SJSA1 (cell line): ENCODE results near the gene SPATA25. TPM values are rescaled to one million over a fixed set of nuclear protein-coding genes. Genes with fewer than 3 reads are reported as not detected.
"Not testable (repeated sequence)": the region's sequence is repeated elsewhere in the genome, so short reads cannot be mapped to it uniquely, and the experiment has no call there.

Experiments used
- DNase-seq, 2 experiments: peaks; one replicate each; pipeline ENCODE4 v3.0.0-alpha.2; 2015 to 2020; ENCODE audit warnings: low spot score in 2 of 2, low read depth in 1 of 2
- H3K27ac ChIP-seq: fragments of 250-450 bp; sonication (Bioruptor Pico); 2 replicates; pipeline ENCODE4 v1.5.1; 2020; ENCODE audit warnings: mild to moderate bottlenecking, moderate library complexity
- H3K27me3 ChIP-seq: fragments of 250-450 bp; sonication (Bioruptor Pico); replicated peaks from 2 replicates; pipeline ENCODE4 v1.5.1; 2020; ENCODE audit warnings: mild to moderate bottlenecking, moderate library complexity
- H3K36me3 ChIP-seq: fragments of 250-450 bp; sonication (Bioruptor Pico); 2 replicates; pipeline ENCODE4 v1.5.1; 2020; ENCODE audit warnings: mild to moderate bottlenecking
- H3K4me1 ChIP-seq: fragments of 250-450 bp; sonication (Bioruptor Pico); replicated peaks from 2 replicates; pipeline ENCODE4 v1.6.1; 2021; ENCODE audit warnings: mild to moderate bottlenecking
- H3K4me3 ChIP-seq: fragments of 250-450 bp; sonication (Bioruptor Pico); 2 replicates; pipeline ENCODE4 v1.5.1; 2020; ENCODE audit warnings: mild to moderate bottlenecking
- H3K9me3 ChIP-seq: fragments of 250-450 bp; sonication (Bioruptor Pico); replicated peaks from 2 replicates; pipeline ENCODE4 v1.5.1; 2020; ENCODE audit warnings: mild to moderate bottlenecking
- total RNA-seq: library from RNA; depleted of rRNA; stranded (reverse); fragments of >200 nt; shearing (Covaris generic); gene quantifications from 2 replicates; pipeline ENCODE4 v1.2.3, GENCODE V29; 2014

The SPATA25 gene
- total RNA-seq, 1 experiment from 2014 or later = 0.89 TPM

DNA sequence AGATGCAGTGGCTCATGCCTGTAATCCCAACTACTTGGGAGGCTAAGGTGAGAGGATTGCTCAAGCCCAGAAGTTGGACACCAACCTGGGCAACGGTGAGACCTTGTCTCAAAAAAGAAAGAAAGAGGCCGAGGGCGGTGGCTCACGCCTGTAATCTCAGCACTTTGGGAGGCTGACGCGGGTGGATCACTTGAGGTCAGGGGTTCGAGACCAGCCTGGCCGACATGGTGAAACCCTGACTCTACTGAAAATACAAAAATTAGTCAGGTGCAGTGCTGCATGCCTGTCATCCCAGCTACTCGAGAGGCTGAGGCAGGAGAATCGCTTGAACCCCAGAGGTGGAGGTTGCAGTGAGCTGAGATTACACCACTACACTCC is 13.3 kb downstream of the SPATA25 start:
- DNase-seq, H3K4me1 ChIP-seq, H3K4me3 ChIP-seq, H3K27ac ChIP-seq, H3K36me3 ChIP-seq, H3K27me3 ChIP-seq, H3K9me3 ChIP-seq: not testable (repeated sequence)

GRCh38 chr20:45873409-45874103 is 13.9 kb downstream of the SPATA25 start:
- no peaks in the 10 kb centered on the region; the same call in 1 of the 2 replicates for H3K4me1 ChIP-seq
- no peak for DNase-seq
- no peak overlapping the region for H3K27ac ChIP-seq
- no peak overlapping the region for H3K4me3 ChIP-seq
- no peaks in the 10 kb centered on the region for H3K9me3 ChIP-seq
- peaks cover 5% of the 10 kb centered on the region; the same call in 1 of the 2 replicates for H3K36me3 ChIP-seq
- no peaks in the 10 kb centered on the region for H3K27me3 ChIP-seq

DNA sequence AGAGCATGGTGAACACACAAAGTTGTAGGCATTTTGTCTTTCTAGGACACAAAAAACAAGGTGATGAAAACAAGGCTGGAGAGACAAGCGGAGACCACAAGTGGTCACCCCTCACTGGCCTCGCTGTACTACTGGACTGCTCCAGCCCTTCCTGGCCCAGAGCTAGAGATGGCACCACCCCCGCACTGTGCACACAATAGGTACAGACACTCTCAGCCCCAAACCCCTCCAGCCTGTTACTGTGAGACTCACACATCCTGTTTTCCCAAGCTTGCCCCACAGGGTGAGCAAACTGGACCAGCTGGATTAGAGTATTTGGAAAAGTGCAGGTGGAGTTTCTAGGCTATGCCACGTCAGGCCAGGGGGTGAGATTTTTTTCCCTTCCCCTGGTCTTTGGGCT is 14.8 kb downstream of the SPATA25 start:
- Histone ChIP-seq H3K27ac (no peak overlapping the region), H3K36me3 (peaks cover under 1% of the 10 kb centered on the region; the same call in 1 of the 2 replicates), H3K9me3 (no peaks in the 10 kb centered on the region)

GRCh38 chr20:45867819-45868176 is 19.6 kb downstream of the SPATA25 start:
- H3K27me3 ChIP-seq = no peaks in the 10 kb centered on the region
- H3K4me3 ChIP-seq = no peak overlapping the region
- no peaks in the 10 kb centered on the region for H3K36me3 ChIP-seq
- DNase-seq = peak in 1 of 2 experiments; percentile 23
- H3K9me3 ChIP-seq = no peaks in the 10 kb centered on the region
- peaks cover 12% of the 10 kb centered on the region for H3K4me1 ChIP-seq
- H3K27ac ChIP-seq = peak overlapping the region; percentile 59

More for the DNA sequence above, 14.8 kb downstream of the SPATA25 start:
- Histone ChIP-seq H3K4me3 (no peak overlapping the region), H3K27me3 (no peaks in the 10 kb centered on the region), H3K4me1 (peaks cover 5% of the 10 kb centered on the region)
- DNase-seq = no peak

DNA sequence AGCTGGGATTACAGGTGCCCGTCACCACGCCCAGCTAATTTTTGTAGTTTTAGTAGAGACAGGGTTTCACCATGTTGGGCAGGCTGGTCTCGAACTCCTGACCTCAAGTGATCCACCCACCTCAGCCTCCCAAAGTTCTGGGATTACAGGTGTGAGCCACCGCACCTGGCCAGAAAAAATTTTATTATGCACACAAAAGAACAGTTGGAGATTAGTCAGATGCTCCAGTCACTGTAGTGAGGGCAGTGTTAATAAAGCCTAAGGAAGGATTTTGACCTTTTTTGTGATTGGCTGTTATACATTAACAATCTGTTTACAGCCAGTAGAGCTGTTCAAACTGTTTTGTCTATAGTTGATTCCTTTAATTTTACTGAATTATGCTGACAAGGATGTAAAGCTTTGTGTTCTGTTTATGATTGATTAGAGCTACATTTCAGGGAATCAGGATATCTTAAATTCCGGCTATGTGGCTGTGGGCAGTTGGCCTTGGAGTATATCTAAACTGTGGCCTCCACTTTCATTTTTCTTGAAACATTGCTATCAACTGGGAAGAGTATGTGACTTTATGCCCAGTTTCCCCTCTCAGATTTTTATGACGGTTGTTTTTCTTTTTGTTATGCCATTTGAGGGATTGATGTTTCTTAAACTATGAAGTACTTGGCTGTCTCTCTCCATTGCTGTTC is 20.1 kb downstream of the SPATA25 start:
- no peak overlapping the region for H3K4me3 ChIP-seq
- H3K27me3 ChIP-seq = no peaks in the 10 kb centered on the region
- no peak for DNase-seq
- H3K4me1 ChIP-seq = peaks cover 12% of the 10 kb centered on the region
- H3K9me3 ChIP-seq = no peaks in the 10 kb centered on the region
- H3K36me3 ChIP-seq = no peaks in the 10 kb centered on the region
- peak overlapping the region; percentile 59 for H3K27ac ChIP-seq

DNA sequence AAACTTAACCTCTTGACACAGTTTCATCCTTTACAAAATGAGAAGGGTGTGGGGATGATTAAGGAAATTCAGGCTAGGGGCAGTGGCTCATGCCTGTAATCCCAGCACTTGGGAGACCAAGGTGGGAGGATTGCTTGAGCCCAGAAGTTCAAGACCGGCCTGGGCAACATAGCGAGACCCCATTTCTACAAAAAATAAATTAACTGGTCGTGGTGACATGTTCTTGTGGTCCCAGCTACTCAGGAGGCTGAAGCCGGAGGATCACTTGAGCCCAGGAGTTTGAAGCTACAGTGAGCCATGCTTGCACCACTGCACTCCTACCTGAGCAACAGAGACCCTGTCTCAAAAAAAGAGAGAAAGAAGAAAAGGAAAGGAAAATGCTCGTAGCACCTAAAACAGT is 21.0 kb downstream of the SPATA25 start:
- Histone ChIP-seq H3K27ac (no peak overlapping the region), H3K4me1 (peaks cover 12% of the 10 kb centered on the region), H3K36me3 (no peaks in the 10 kb centered on the region), H3K9me3 (no peaks in the 10 kb centered on the region), H3K4me3 (no peak overlapping the region), H3K27me3 (no peaks in the 10 kb centered on the region)
- DNase-seq = no peak

DNA sequence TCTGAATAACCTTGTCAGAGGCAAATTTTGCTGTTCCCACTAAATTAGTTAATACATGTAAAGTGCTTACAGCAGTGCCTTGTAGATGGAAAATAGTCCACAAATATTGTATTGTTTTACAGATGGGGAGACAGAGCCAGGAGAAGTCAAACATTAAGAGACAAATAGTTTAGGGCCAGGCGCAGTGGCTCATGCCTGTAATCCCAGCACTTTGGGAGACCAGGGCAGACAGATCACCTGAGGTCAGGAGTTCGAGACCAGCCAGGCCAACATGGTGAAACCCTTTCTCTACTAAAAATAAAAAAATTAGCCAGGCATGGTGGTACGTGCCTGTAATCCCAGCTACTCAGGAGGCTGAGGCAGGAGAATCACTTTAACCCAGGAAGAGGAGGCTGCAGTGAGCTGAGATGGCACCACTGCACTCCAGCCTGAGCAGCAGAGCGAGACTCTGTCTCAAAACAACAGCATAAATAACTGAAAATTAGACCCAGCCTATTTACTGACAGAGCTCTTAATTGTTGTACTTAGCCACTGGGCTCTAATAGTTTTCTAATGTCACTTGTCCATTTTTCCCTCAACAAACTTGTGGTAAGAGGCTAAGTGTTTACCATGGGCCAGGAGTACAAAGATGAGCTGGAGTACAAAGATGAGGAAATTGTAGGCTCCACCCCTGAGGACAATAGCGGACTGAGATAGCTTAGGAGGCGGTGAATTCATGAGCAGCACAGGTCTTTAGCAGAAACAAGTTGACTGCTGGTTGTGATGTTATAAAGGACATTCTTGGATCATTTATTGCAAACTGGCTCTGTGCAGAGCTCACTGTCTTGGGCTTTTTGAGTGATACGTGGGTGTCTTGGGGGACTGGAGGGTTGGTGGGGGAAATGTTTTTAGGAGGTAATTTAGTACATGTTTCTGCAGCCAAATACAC is 23.6 kb downstream of the SPATA25 start:
- Histone ChIP-seq H3K36me3 (no peaks in the 10 kb centered on the region), H3K27me3 (no peaks in the 10 kb centered on the region), H3K27ac (no peak overlapping the region), H3K9me3 (no peaks in the 10 kb centered on the region), H3K4me1 (peaks cover 12% of the 10 kb centered on the region), H3K4me3 (no peak overlapping the region)
- DNase-seq = no peak

DNA sequence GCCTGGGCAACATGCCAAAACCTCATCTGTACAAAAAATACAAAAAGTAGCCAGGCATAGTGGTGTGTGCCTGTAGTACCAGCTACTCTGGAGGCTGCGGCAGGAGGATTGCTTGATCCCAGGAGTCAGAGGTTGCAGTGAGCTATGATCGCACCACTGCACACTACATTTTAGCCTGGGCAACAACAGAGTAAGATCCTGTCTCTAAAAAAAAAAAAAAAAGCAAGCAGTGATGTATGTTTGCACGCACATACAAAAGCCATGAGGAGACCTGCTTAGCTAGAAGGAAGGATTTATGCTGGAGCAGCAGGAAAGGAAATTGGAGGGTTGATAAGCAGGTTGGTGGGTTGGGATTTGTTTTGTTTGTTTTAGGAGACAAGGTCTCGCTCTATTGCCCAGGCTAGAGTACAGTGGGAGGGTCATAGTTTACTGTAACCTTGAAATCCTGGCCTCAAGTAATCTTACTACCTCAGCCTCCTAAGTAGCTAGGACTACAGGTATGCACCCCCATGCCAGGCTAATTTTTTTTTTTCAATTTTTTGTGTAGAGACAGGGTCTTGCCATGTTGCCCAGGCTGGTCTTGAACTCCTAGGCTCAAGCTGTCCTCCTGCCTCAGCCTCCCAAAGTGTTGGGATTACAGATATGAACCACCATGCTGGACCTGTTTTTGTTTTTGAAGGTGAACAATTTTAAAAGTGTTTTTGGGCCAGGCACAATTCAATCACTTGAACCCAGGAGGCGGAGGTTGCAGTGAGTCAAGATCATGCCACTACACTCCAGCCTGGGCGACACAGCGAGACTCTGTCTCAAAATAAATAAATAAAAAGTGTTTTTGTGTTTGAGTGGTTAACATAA is 26.0 kb downstream of the SPATA25 start:
- Histone ChIP-seq H3K9me3 (no peaks in the 10 kb centered on the region), H3K4me3 (no peak overlapping the region), H3K27ac (no peak overlapping the region), H3K4me1 (peaks cover 8% of the 10 kb centered on the region), H3K36me3 (0 out of 2 replicates have a peak, but pooled peaks cover 5% of the 10 kb centered on the region), H3K27me3 (no peaks in the 10 kb centered on the region)
- DNase-seq = no peak

GRCh38 chr20:45860560-45861220 is 26.7 kb downstream of the SPATA25 start:
- H3K27me3 ChIP-seq = no peaks in the 10 kb centered on the region
- no peak overlapping the region for H3K27ac ChIP-seq
- H3K36me3 ChIP-seq = 0 out of 2 replicates have a peak, but pooled peaks cover 5% of the 10 kb centered on the region
- no peaks in the 10 kb centered on the region for H3K9me3 ChIP-seq
- no peak for DNase-seq
- peaks cover 15% of the 10 kb centered on the region for H3K4me1 ChIP-seq
- no peak overlapping the region for H3K4me3 ChIP-seq

DNA sequence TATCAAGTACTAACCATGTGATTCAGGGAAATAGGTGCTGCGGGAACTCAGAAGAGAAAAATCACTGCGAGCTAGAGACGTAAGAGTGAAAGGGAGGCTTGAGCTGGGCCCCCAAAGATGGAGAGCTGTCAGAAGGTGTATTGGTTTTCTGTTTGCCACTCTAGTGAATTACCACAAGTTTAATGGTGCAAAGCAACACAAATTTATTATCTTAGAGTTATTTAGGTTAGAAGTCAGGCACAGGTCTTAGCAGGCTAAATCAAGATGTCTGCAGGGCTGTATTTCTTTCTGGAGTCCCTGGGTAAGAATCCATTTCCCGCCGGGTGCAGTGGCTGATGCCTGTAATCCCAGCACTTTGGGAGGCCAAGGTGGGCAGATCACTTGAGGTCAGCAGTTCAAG is 27.5 kb downstream of the SPATA25 start:
- Histone ChIP-seq H3K4me3 (no peak overlapping the region), H3K27me3 (no peaks in the 10 kb centered on the region), H3K9me3 (no peaks in the 10 kb centered on the region), H3K27ac (no peak overlapping the region), H3K4me1 (peaks cover 15% of the 10 kb centered on the region), H3K36me3 (peaks cover 8% of the 10 kb centered on the region)
- DNase-seq = no peak

- H3K36me3 ChIP-seq = peaks cover 19% of the 10 kb centered on the region
- 0 out of 2 replicates have a peak overlapping the region, but pooled peaks have one; percentile 37 for H3K27ac ChIP-seq
- H3K27me3 ChIP-seq = no peaks in the 10 kb centered on the region
- H3K9me3 ChIP-seq = no peaks in the 10 kb centered on the region
- no peak for DNase-seq
- H3K4me1 ChIP-seq = peaks cover 15% of the 10 kb centered on the region
- peak overlapping the region; percentile 64 for H3K4me3 ChIP-seq
These were observed 29.6 kb downstream of the SPATA25 start for GRCh38 chr20:45857882-45858216.

- Histone ChIP-seq H3K9me3 (no peaks in the 10 kb centered on the region), H3K4me3 (peak within 1 kb of the TSS; percentile 64), H3K27ac (0 out of 2 replicates have a peak within 1 kb of the TSS, but pooled peaks have one; percentile 37), H3K27me3 (no peaks in the 10 kb centered on the region), H3K36me3 (peaks cover 21% of the 10 kb centered on the region), H3K4me1 (peaks cover 15% of the 10 kb centered on the region)
- peak; percentile 99 for DNase-seq
These were observed 30.1 kb downstream of the SPATA25 start, which contains the start of the genes ACOT8 and ZSWIM3 for GRCh38 chr20:45857114-45857881. Gene ACOT8, minus strand, starts transcription at chr20:45857392. Its CDS starts 77 bp downstream, at chr20:45857315. Gene ZSWIM3, plus strand, starts transcription at chr20:45857614. Its CDS starts 212 bp downstream, at chr20:45857826.
